OCI-LY1 (cell line): Measurements from ENCODE around the gene B3GNT8.

Source experiments
- H2AFZ ChIP-seq: fragments of 200-600 bp; sonication (generic), shearing (Covaris generic); 2 replicates; pipeline ENCODE4 v1.6.0; 2014; ENCODE audit warnings: antibody characterized with exemption, mild to moderate bottlenecking, low read length
- H3F3A ChIP-seq: fragments of 200-600 bp; sonication (generic), shearing (Covaris generic); 2 replicates; pipeline ENCODE4 v1.6.0; 2014; ENCODE audit warnings: mild to moderate bottlenecking, antibody characterized with exemption, low read length, moderate library complexity; ENCODE audit not compliant: insufficient read depth
- H3K27ac ChIP-seq: fragments of 200-600 bp; sonication (generic); 2 replicates; pipeline ENCODE4 v1.5.1; 2014; ENCODE audit warnings: low read length, mixed run types, mild to moderate bottlenecking, low read depth; ENCODE audit not compliant: poor library complexity, severe bottlenecking
- H3K27me3 ChIP-seq: fragments of 200-600 bp; sonication (generic); 2 replicates; pipeline ENCODE4 v1.6.0; 2014; ENCODE audit warnings: antibody characterized with exemption, mild to moderate bottlenecking, low read length, moderate library complexity; ENCODE audit not compliant: insufficient read depth
- H3K36me3 ChIP-seq: fragments of 200-600 bp; sonication (generic); 2 replicates; pipeline ENCODE4 v1.6.1; 2014; ENCODE audit warnings: mild to moderate bottlenecking, antibody characterized with exemption, low read length, moderate library complexity, mixed read lengths; ENCODE audit not compliant: insufficient read depth
- H3K4me1 ChIP-seq: fragments of 200-600 bp; sonication (generic); 2 replicates; pipeline ENCODE4 v1.5.1; 2014; ENCODE audit warnings: mild to moderate bottlenecking, low read length, moderate library complexity; ENCODE audit not compliant: insufficient read depth, severe bottlenecking
- H3K4me2 ChIP-seq: fragments of 200-600 bp; sonication (generic), shearing (Covaris generic); 2 replicates; pipeline ENCODE4 v1.6.1; 2014; ENCODE audit warnings: low read length
- H3K4me3 ChIP-seq: fragments of 200-600 bp; sonication (generic); 2 replicates; pipeline ENCODE4 v1.5.1; 2014; ENCODE audit warnings: low read length, low read depth, mild to moderate bottlenecking, mixed read lengths; ENCODE audit not compliant: poor library complexity, severe bottlenecking
- H3K79me2 ChIP-seq: fragments of 200-600 bp; shearing (Covaris generic); 2 replicates; pipeline ENCODE4 v1.6.1; 2016; ENCODE audit warnings: mixed run types, low read length, mixed read lengths; ENCODE audit not compliant: insufficient read depth
- H3K9ac ChIP-seq: fragments of 200-600 bp; sonication (generic), shearing (Covaris generic); 2 replicates; pipeline ENCODE4 v1.6.1; 2014; ENCODE audit warnings: mild to moderate bottlenecking, low read length, mixed read lengths
- H3K9me2 ChIP-seq: fragments of 200-600 bp; sonication (generic), shearing (Covaris generic); 2 replicates; pipeline ENCODE4 v1.6.1; 2014; ENCODE audit warnings: low read depth, mild to moderate bottlenecking, low read length, mixed read lengths
- H3K9me3 ChIP-seq: fragments of 200-600 bp; shearing (Covaris generic); 2 replicates; pipeline ENCODE4 v1.6.1; 2014; ENCODE audit warnings: low read length, mixed read lengths
- H4K20me1 ChIP-seq: fragments of 200-600 bp; sonication (generic), shearing (Covaris generic); 2 replicates; pipeline ENCODE4 v1.6.0; 2016; ENCODE audit warnings: mild to moderate bottlenecking, low read length; ENCODE audit not compliant: insufficient read depth
- EZH2 ChIP-seq: fragments of 200-600 bp; sonication (generic), shearing (Covaris generic); IDR thresholded peaks from 2 replicates; pipeline ENCODE4 v1.8.0; 2017; ENCODE audit warnings: borderline replicate concordance, mixed run types, mild to moderate bottlenecking, antibody characterized with exemption, low read length, moderate library complexity, mixed read lengths
- TF ChIP-seq, protein P1 (sequence below): fragments of 200-600 bp; sonication (generic), shearing (Covaris generic); IDR thresholded peaks from 2 replicates; pipeline ENCODE4 v1.5.1; 2017; ENCODE audit warnings: mild to moderate bottlenecking, antibody characterized with exemption, low read length, moderate library complexity, mixed read lengths

Gene B3GNT8

DNA sequence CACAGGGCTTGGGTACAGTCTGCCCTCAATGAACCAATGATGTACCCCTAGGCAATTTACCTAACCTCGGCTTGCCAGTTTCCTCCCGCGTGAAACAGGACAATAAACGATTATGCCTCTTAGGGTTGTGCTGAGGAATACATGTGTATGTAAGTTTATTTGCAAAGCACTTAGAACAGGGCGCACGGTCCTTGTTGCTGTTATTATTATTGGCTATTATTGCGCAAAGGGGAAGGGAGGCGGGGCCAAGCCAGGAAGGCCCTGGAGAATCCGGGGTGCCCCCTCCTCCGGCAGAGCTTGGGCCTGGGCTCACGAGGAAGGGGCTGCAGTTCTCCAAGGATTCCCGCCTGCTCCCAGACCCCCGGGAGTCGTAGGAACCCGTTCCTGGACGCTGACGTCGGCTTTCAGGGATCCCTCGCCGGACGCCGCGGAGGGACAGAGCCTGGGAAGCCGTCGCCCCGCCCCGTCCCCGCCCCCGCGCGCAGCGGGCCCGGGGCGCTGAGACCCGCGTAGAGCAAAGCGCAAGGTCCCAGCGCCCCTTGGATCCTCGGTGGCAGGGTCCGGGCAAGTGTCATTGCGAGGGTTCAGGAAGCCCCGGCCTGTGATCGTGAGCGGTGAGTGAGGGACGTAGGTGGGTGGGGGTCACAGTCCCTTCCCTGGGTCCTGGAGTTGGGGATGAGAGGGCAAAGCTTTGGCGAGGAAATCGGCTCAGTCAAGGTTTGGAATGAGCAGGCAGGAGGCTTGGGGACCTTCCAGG lies 50.8 kb downstream of the B3GNT8 start, which contains the start of gene TMEM91:
TSS of gene TMEM91 (plus strand) at position 293 of the 757 bp plus-strand sequence. CDS start 1,777 bp downstream, outside the sequence.
- no peaks in the 10 kb centered on the region; the same call in 1 of the 2 replicates for H3K36me3 ChIP-seq
- H3K9ac ChIP-seq: no peak within 1 kb of the TSS; the same call in 1 of the 2 replicates
- H3K27ac ChIP-seq: no peak within 1 kb of the TSS
- H3K79me2 ChIP-seq: no peaks in the 10 kb centered on the region
- peak within 1 kb of the TSS; percentile 54; the same call in 1 of the 2 replicates for H3K4me2 ChIP-seq
- TF ChIP-seq, protein P1, sequence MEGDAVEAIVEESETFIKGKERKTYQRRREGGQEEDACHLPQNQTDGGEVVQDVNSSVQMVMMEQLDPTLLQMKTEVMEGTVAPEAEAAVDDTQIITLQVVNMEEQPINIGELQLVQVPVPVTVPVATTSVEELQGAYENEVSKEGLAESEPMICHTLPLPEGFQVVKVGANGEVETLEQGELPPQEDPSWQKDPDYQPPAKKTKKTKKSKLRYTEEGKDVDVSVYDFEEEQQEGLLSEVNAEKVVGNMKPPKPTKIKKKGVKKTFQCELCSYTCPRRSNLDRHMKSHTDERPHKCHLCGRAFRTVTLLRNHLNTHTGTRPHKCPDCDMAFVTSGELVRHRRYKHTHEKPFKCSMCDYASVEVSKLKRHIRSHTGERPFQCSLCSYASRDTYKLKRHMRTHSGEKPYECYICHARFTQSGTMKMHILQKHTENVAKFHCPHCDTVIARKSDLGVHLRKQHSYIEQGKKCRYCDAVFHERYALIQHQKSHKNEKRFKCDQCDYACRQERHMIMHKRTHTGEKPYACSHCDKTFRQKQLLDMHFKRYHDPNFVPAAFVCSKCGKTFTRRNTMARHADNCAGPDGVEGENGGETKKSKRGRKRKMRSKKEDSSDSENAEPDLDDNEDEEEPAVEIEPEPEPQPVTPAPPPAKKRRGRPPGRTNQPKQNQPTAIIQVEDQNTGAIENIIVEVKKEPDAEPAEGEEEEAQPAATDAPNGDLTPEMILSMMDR: no peak
- no peak for TF ChIP-seq EZH2
- no peaks in the 10 kb centered on the region for H4K20me1 ChIP-seq
- H3K9me3 ChIP-seq: no peaks in the 10 kb centered on the region
- H2AFZ ChIP-seq: no peak within 1 kb of the TSS
- H3K4me3 ChIP-seq: peak within 1 kb of the TSS; percentile 43
- no peaks in the 10 kb centered on the region for H3K27me3 ChIP-seq
- no peaks in the 10 kb centered on the region for H3K9me2 ChIP-seq
- no peaks in the 10 kb centered on the region for H3F3A ChIP-seq
- peaks cover 10% of the 10 kb centered on the region for H3K4me1 ChIP-seq
